HL-60 (cell line): ENCODE measurements around the gene ARPC1B.
"Not testable (repeated sequence)": the region's sequence is repeated elsewhere in the genome, so short reads cannot be mapped to it uniquely, and the experiment has no call there.

ENCODE experiments used
- DNase-seq, 2 experiments: peaks; one replicate each; pipeline ENCODE4 v3.0.0-alpha.2; 2010 to 2020; ENCODE audit warnings: low read depth in 1 of 2, low spot score in 1 of 2
- H3K27ac ChIP-seq: fragments of 250-450 bp; sonication (Bioruptor Pico); replicated peaks from 2 replicates; pipeline ENCODE4 v1.5.1; 2020; ENCODE audit warnings: mild to moderate bottlenecking, moderate library complexity
- H3K27me3 ChIP-seq: fragments of 250-450 bp; sonication (Bioruptor Pico); 2 replicates; pipeline ENCODE4 v1.5.1; 2021; ENCODE audit warnings: mild to moderate bottlenecking, moderate library complexity; ENCODE audit not compliant: insufficient read depth, poor library complexity, severe bottlenecking
- H3K4me3 ChIP-seq: replicated peaks from 2 replicates; pipeline ENCODE4 v1.5.1; 2011; ENCODE audit warnings: mild to moderate bottlenecking, control low read depth, low read length; ENCODE audit not compliant: insufficient read depth
- GABPA ChIP-seq: IDR thresholded peaks from 2 replicates; pipeline ENCODE4 v1.6.1; 2012; ENCODE audit warnings: low read depth
- POLR2AphosphoS5 ChIP-seq: IDR thresholded peaks from 2 replicates; pipeline ENCODE4 v1.6.1; 2012; ENCODE audit warnings: low read depth
- SPI1 ChIP-seq: IDR thresholded peaks from 2 replicates; pipeline ENCODE4 v1.6.1; 2012; ENCODE audit warnings: low read depth, mild to moderate bottlenecking, borderline replicate concordance
- TF ChIP-seq, protein P1 (sequence below): IDR thresholded peaks from one replicate; pipeline ENCODE4 v1.5.1; 2011; ENCODE audit warnings: low read length, control low read depth, inconsistent platforms; ENCODE audit not compliant: insufficient read depth
- TF ChIP-seq, protein P2 (sequence below): IDR thresholded peaks from 2 replicates; pipeline ENCODE4 v1.6.1; 2012; ENCODE audit warnings: low read depth; ENCODE audit not compliant: insufficient replicate concordance

ARPC1B gene

DNA sequence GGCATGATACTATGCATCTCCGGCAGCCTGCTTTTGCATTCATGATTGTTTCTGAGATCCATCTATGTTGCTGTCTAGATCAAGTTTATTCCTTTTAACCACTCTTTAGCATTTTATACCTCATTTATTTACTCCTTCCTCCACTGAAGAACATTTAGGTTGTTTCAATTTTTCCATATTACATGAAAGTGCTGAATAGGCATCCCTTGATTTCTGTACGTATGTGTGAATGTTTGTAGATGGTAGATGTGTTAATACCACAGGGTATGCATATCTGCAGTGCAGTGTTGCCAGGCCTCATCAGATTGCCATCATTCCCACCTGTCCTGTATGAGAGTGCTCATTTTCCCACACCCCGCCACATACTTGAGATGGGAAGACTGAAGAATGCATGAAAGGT lies 34.9 kb upstream of the ARPC1B start:
- TF ChIP-seq, protein P1, sequence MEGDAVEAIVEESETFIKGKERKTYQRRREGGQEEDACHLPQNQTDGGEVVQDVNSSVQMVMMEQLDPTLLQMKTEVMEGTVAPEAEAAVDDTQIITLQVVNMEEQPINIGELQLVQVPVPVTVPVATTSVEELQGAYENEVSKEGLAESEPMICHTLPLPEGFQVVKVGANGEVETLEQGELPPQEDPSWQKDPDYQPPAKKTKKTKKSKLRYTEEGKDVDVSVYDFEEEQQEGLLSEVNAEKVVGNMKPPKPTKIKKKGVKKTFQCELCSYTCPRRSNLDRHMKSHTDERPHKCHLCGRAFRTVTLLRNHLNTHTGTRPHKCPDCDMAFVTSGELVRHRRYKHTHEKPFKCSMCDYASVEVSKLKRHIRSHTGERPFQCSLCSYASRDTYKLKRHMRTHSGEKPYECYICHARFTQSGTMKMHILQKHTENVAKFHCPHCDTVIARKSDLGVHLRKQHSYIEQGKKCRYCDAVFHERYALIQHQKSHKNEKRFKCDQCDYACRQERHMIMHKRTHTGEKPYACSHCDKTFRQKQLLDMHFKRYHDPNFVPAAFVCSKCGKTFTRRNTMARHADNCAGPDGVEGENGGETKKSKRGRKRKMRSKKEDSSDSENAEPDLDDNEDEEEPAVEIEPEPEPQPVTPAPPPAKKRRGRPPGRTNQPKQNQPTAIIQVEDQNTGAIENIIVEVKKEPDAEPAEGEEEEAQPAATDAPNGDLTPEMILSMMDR = no peak
- TF ChIP-seq POLR2AphosphoS5 = no peak
- TF ChIP-seq SPI1 = no peak
- TF ChIP-seq, protein P2, sequence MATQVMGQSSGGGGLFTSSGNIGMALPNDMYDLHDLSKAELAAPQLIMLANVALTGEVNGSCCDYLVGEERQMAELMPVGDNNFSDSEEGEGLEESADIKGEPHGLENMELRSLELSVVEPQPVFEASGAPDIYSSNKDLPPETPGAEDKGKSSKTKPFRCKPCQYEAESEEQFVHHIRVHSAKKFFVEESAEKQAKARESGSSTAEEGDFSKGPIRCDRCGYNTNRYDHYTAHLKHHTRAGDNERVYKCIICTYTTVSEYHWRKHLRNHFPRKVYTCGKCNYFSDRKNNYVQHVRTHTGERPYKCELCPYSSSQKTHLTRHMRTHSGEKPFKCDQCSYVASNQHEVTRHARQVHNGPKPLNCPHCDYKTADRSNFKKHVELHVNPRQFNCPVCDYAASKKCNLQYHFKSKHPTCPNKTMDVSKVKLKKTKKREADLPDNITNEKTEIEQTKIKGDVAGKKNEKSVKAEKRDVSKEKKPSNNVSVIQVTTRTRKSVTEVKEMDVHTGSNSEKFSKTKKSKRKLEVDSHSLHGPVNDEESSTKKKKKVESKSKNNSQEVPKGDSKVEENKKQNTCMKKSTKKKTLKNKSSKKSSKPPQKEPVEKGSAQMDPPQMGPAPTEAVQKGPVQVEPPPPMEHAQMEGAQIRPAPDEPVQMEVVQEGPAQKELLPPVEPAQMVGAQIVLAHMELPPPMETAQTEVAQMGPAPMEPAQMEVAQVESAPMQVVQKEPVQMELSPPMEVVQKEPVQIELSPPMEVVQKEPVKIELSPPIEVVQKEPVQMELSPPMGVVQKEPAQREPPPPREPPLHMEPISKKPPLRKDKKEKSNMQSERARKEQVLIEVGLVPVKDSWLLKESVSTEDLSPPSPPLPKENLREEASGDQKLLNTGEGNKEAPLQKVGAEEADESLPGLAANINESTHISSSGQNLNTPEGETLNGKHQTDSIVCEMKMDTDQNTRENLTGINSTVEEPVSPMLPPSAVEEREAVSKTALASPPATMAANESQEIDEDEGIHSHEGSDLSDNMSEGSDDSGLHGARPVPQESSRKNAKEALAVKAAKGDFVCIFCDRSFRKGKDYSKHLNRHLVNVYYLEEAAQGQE = no peak
- TF ChIP-seq GABPA = no peak
- Histone ChIP-seq H3K27me3 (no peaks in the 10 kb centered on the region), H3K4me3 (no peak overlapping the region), H3K27ac (no peak overlapping the region)
- DNase-seq = no peak

DNA sequence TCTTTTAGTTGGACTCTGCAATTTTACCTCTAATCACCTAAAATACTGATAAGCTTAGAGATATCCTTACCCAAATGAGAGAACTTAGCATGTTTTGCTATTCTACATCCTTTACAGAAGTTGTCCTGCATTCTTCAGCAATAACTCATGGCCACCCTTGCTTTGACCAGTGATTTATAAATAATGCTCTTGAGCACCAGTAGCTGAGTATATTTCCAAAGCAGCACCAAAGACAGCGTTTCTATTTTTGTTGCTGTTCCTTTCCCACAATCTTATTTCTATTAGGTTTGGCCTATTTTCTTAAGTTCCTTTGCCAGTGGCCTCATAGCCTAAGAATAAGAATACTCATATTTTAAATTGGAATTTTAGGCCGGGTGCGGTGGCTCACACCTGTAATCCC lies 33.9 kb upstream of the ARPC1B start:
- no peak overlapping the region for H3K4me3 ChIP-seq
- no peak for DNase-seq
- no peak overlapping the region for H3K27ac ChIP-seq
- TF ChIP-seq, protein P1 = no peak
- TF ChIP-seq, protein P2 = no peak
- TF ChIP-seq GABPA (no peak), POLR2AphosphoS5 (no peak), SPI1 (no peak)
- no peaks in the 10 kb centered on the region for H3K27me3 ChIP-seq

DNA sequence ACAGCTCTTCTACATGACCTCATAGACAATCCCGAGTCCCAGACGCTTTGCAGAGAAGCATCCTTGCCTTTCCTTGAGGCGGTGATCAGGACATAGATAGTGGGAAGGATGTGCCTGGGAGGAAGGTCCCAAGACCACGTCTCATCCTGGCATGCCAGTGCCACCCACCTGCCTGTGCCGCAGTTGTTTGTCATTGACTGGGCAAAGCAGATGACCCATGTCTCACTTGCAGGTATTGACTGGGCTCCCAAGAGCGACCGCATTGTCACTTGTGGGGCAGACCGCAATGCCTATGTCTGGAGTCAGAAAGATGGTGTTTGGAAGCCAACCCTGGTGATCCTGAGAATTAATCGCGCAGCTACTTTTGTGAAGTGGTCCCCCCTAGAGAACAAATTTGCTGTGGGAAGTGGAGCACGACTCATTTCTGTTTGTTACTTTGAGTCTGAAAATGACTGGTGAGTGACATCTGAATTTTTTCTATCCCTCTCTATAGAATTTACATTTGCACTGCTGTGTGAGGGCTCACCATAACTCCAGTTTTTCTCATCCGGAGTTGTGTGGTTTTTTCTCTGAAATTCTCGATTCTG lies 30.4 kb upstream of the ARPC1B start:
- Histone ChIP-seq H3K27me3 (no peaks in the 10 kb centered on the region), H3K4me3 (no peak overlapping the region), H3K27ac (no peak overlapping the region)
- TF ChIP-seq, protein P2 = no peak
- TF ChIP-seq, protein P1 = no peak
- no peak for TF ChIP-seq GABPA
- no peak for TF ChIP-seq POLR2AphosphoS5
- no peak for TF ChIP-seq SPI1
- no peak for DNase-seq

DNA sequence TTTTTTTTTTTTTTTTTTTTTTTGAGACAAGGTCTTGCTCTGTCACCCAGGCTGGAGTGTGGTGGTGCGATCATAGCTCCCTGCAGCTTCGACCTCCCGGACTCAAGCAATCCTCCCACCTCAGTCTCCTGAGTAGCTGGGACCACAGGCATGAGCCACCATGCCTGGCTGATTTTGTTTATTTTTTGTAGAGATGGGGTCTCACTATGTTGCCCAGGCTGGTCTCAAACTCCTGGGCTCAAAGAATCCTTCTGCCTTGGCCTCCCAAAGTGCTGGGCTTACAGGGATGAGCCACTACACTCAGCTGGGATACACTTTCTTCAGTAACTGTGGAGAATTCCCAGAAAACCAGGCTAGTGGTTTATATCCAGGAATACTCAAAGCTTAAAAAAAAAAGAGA lies 23.9 kb upstream of the ARPC1B start:
- not testable (repeated sequence) for H3K4me3 ChIP-seq, H3K27ac ChIP-seq, DNase-seq, H3K27me3 ChIP-seq
